ENCODE measurements around the gene IKZF2. TPM values are rescaled to one million over a fixed set of nuclear protein-coding genes. Genes with fewer than 3 reads are reported as not detected.

Gene IKZF2
- polyA plus RNA-seq, 1 experiment = 7.1 TPM

- Histone ChIP-seq H3K9me3 (ENCODE audit: control insufficient read depth, insufficient read depth, low read length) (no peaks in the 10 kb centered on the region), H3K27me3 (ENCODE audit: control insufficient read depth, insufficient read depth, low read length) (no peaks in the 10 kb centered on the region), H3K4me3 (ENCODE audit: low read depth, low read length) (no peak overlapping the region), H3K27ac (ENCODE audit: low read depth, low read length) (no peak overlapping the region)
- no peak for DNase-seq (ENCODE audit: low read depth, low spot score)
- POLR2A ChIA-PET = no interaction called here
- CTCF ChIA-PET = no interaction called here
- TF ChIP-seq CTCF (IDR thresholded peaks at IDR 0.05; ENCODE audit: low read depth, low read length) = no peak
These were observed 14.3 kb downstream of the IKZF2 start for GRCh38 chr2:213137064-213137463.

DNA sequence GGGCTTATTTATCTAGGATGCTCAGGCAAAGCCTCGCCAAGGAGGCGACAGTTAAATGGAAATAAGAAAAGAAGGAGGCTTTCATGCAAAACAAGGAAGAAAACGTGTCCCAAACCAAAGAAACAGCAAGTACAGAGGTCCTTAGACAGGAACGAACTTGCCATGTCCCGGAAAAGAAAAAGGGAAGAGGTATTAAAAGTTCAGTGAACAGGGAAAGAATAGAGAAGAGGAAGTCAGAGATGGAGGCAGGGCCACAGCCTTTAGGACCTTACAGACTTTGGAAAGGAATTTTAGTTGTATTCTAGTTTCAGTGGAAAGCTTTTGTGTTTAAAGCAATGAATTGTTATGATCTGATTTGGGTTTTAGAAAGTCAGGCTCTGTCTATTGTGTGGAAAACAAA lies 22.1 kb downstream of the IKZF2 start:
- ChIA-PET CTCF (no interaction called here), POLR2A (no interaction called here)
- TF ChIP-seq CTCF (IDR thresholded peaks at IDR 0.05; ENCODE audit: low read depth, low read length) = no peak
- DNase-seq (ENCODE audit: low read depth, low spot score) = no peak
- no peak overlapping the region for H3K27ac ChIP-seq (ENCODE audit: low read depth, low read length)
- H3K27me3 ChIP-seq (ENCODE audit: control insufficient read depth, insufficient read depth, low read length) = no peaks in the 10 kb centered on the region
- H3K4me3 ChIP-seq (ENCODE audit: low read depth, low read length) = no peak overlapping the region
- H3K9me3 ChIP-seq (ENCODE audit: control insufficient read depth, insufficient read depth, low read length) = no peaks in the 10 kb centered on the region

GRCh38 chr2:213125646-213126347 lies 25.6 kb downstream of the IKZF2 start:
- ChIA-PET POLR2A (no interaction called here), CTCF (interaction anchor here (0.7 kb wide), 1 partner anchor 32 kb away, joined by 4 read pairs; no protein-coding TSS in a partner anchor)
- H3K27ac ChIP-seq (ENCODE audit: low read depth, low read length) = no peak overlapping the region

GRCh38 chr2:213122725-213123124 lies 28.7 kb downstream of the IKZF2 start:
- Histone ChIP-seq H3K9me3 (ENCODE audit: control insufficient read depth, insufficient read depth, low read length) (no peaks in the 10 kb centered on the region), H3K27ac (ENCODE audit: low read depth, low read length) (no peak overlapping the region), H3K27me3 (ENCODE audit: control insufficient read depth, insufficient read depth, low read length) (no peaks in the 10 kb centered on the region), H3K4me3 (ENCODE audit: low read depth, low read length) (no peak overlapping the region)
- no peak for DNase-seq (ENCODE audit: low read depth, low spot score)
- TF ChIP-seq CTCF (IDR thresholded peaks at IDR 0.05; ENCODE audit: low read depth, low read length) = no peak
- ChIA-PET CTCF (no interaction called here), POLR2A (no interaction called here)

More at GRCh38 chr2:213125646-213126347, 25.6 kb downstream of the IKZF2 start:
- no peak for DNase-seq (ENCODE audit: low read depth, low spot score)
- no peaks in the 10 kb centered on the region for H3K27me3 ChIP-seq (ENCODE audit: control insufficient read depth, insufficient read depth, low read length)
- H3K9me3 ChIP-seq (ENCODE audit: control insufficient read depth, insufficient read depth, low read length) = no peaks in the 10 kb centered on the region
- no peak for TF ChIP-seq CTCF (IDR thresholded peaks at IDR 0.05; ENCODE audit: low read depth, low read length)
- no peak overlapping the region for H3K4me3 ChIP-seq (ENCODE audit: low read depth, low read length)

GRCh38 chr2:213121690-213122089 lies 29.7 kb downstream of the IKZF2 start:
- H3K4me3 ChIP-seq (ENCODE audit: low read depth, low read length) = no peak overlapping the region
- CTCF ChIA-PET = no interaction called here
- POLR2A ChIA-PET = no interaction called here
- H3K27ac ChIP-seq (ENCODE audit: low read depth, low read length) = no peak overlapping the region
- TF ChIP-seq CTCF (IDR thresholded peaks at IDR 0.05; ENCODE audit: low read depth, low read length) = no peak
- no peaks in the 10 kb centered on the region for H3K9me3 ChIP-seq (ENCODE audit: control insufficient read depth, insufficient read depth, low read length)
- H3K27me3 ChIP-seq (ENCODE audit: control insufficient read depth, insufficient read depth, low read length) = no peaks in the 10 kb centered on the region
- DNase-seq (ENCODE audit: low read depth, low spot score) = no peak

All from AG04450 (cell line).